Endothelial cell (in vitro differentiated cells): Measurements from ENCODE around the gene NFIX. TPM values are rescaled to one million over a fixed set of nuclear protein-coding genes. Genes with fewer than 3 reads are reported as not detected.

Experiments
- DNase-seq: peaks from one replicate; pipeline ENCODE4 v3.0.0; 2021; ENCODE audit warnings: low spot score
- H3K27ac Mint-ChIP-seq: one replicate; pipeline ENCODE4 v1.8.0; 2021; ENCODE audit warnings: mixed read lengths, inconsistent platforms; ENCODE audit not compliant: unreplicated experiment
- H3K27me3 Mint-ChIP-seq: one replicate; pipeline ENCODE4 v1.8.0; 2021; ENCODE audit warnings: mild to moderate bottlenecking, moderate library complexity, mixed read lengths, inconsistent platforms; ENCODE audit not compliant: unreplicated experiment
- H3K36me3 Mint-ChIP-seq: one replicate; pipeline ENCODE4 v1.8.0; 2021; ENCODE audit warnings: mild to moderate bottlenecking, low read depth, mixed read lengths, inconsistent platforms; ENCODE audit not compliant: unreplicated experiment
- H3K4me1 Mint-ChIP-seq: one replicate; pipeline ENCODE4 v1.8.0; 2021; ENCODE audit warnings: mild to moderate bottlenecking, mixed read lengths, inconsistent platforms; ENCODE audit not compliant: unreplicated experiment
- H3K4me3 Mint-ChIP-seq: one replicate; pipeline ENCODE4 v1.8.0; 2021; ENCODE audit warnings: mild to moderate bottlenecking, mixed read lengths, inconsistent platforms; ENCODE audit not compliant: unreplicated experiment
- H3K9me3 Mint-ChIP-seq: one replicate; pipeline ENCODE4 v1.8.0; 2021; ENCODE audit warnings: mixed read lengths, inconsistent platforms; ENCODE audit not compliant: unreplicated experiment
- CTCF ChIP-seq: fragments of 200-600 bp; sonication (generic); IDR thresholded peaks from one replicate; pipeline ENCODE4 v1.5.0; 2021; ENCODE audit warnings: antibody characterized with exemption; ENCODE audit not compliant: unreplicated experiment
- total RNA-seq: library from RNA; stranded (reverse); fragmentation: NEBNext Ultra II Directional; extraction: Animal tissue kit (Norgen Biotek cat#: 25700); gene quantifications from one replicate; pipeline ENCODE4 v1.2.1, GENCODE V29; 2021; ENCODE audit not compliant: unreplicated experiment

NFIX gene
- total RNA-seq, 1 donor from 2014 or later: 9.9 TPM

- Mint-ChIP-seq H3K36me3 (peaks cover 4% of the 10 kb centered on the region), H3K9me3 (no peaks in the 10 kb centered on the region), H3K4me1 (peaks cover 30% of the 10 kb centered on the region), H3K4me3 (no peak overlapping the region), H3K27me3 (peaks cover 9% of the 10 kb centered on the region), H3K27ac (no peak overlapping the region)
- no peak for DNase-seq
- TF ChIP-seq CTCF: no peak
Observed at GRCh38 chr19:13040232-13040947, 45.1 kb downstream of the NFIX start.

- Mint-ChIP-seq H3K9me3 (no peaks in the 10 kb centered on the region), H3K27ac (no peak overlapping the region), H3K4me1 (peaks cover 30% of the 10 kb centered on the region), H3K4me3 (no peak overlapping the region), H3K36me3 (peaks cover 4% of the 10 kb centered on the region), H3K27me3 (peaks cover 10% of the 10 kb centered on the region)
- no peak for DNase-seq
- TF ChIP-seq CTCF: no peak
Observed at GRCh38 chr19:13040948-13041292, 45.6 kb downstream of the NFIX start.

GRCh38 chr19:13042443-13043130 is 47.3 kb downstream of the NFIX start:
- Mint-ChIP-seq H3K9me3 (no peaks in the 10 kb centered on the region), H3K27ac (no peak overlapping the region), H3K4me1 (peaks cover 19% of the 10 kb centered on the region), H3K4me3 (no peak overlapping the region), H3K36me3 (peaks cover 4% of the 10 kb centered on the region), H3K27me3 (peaks cover 15% of the 10 kb centered on the region)
- TF ChIP-seq CTCF: no peak
- DNase-seq: no peak

GRCh38 chr19:13043285-13043684 is 48.0 kb downstream of the NFIX start:
- H3K4me3 Mint-ChIP-seq: no peak overlapping the region
- no peak for TF ChIP-seq CTCF
- no peak for DNase-seq
- peaks cover 4% of the 10 kb centered on the region for H3K36me3 Mint-ChIP-seq
- H3K4me1 Mint-ChIP-seq: peaks cover 19% of the 10 kb centered on the region
- H3K27ac Mint-ChIP-seq: no peak overlapping the region
- H3K27me3 Mint-ChIP-seq: peaks cover 17% of the 10 kb centered on the region
- no peaks in the 10 kb centered on the region for H3K9me3 Mint-ChIP-seq

- H3K4me1 Mint-ChIP-seq: peaks cover 16% of the 10 kb centered on the region
- H3K36me3 Mint-ChIP-seq: peaks cover 4% of the 10 kb centered on the region
- H3K27me3 Mint-ChIP-seq: peaks cover 13% of the 10 kb centered on the region
- no peaks in the 10 kb centered on the region for H3K9me3 Mint-ChIP-seq
- no peak for TF ChIP-seq CTCF
- H3K27ac Mint-ChIP-seq: no peak overlapping the region
- no peak overlapping the region for H3K4me3 Mint-ChIP-seq
- DNase-seq: no peak
Observed at GRCh38 chr19:13044231-13044836, 49.1 kb downstream of the NFIX start.
